Endothelial cell (in vitro differentiated cells): ENCODE measurements around the gene ST3GAL2. TPM values are rescaled to one million over a fixed set of nuclear protein-coding genes. Genes with fewer than 3 reads are reported as not detected.
"Not testable (repeated sequence)": the region's sequence is repeated elsewhere in the genome, so short reads cannot be mapped to it uniquely, and the experiment has no call there.

Experiments used
- DNase-seq: peaks from one replicate; pipeline ENCODE4 v3.0.0; 2021; ENCODE audit warnings: low spot score
- H3K27ac Mint-ChIP-seq: one replicate; pipeline ENCODE4 v1.8.0; 2021; ENCODE audit warnings: mixed read lengths, inconsistent platforms; ENCODE audit not compliant: unreplicated experiment
- H3K27me3 Mint-ChIP-seq: one replicate; pipeline ENCODE4 v1.8.0; 2021; ENCODE audit warnings: mild to moderate bottlenecking, moderate library complexity, mixed read lengths, inconsistent platforms; ENCODE audit not compliant: unreplicated experiment
- H3K36me3 Mint-ChIP-seq: one replicate; pipeline ENCODE4 v1.8.0; 2021; ENCODE audit warnings: mild to moderate bottlenecking, low read depth, mixed read lengths, inconsistent platforms; ENCODE audit not compliant: unreplicated experiment
- H3K4me1 Mint-ChIP-seq: one replicate; pipeline ENCODE4 v1.8.0; 2021; ENCODE audit warnings: mild to moderate bottlenecking, mixed read lengths, inconsistent platforms; ENCODE audit not compliant: unreplicated experiment
- H3K4me3 Mint-ChIP-seq: one replicate; pipeline ENCODE4 v1.8.0; 2021; ENCODE audit warnings: mild to moderate bottlenecking, mixed read lengths, inconsistent platforms; ENCODE audit not compliant: unreplicated experiment
- H3K9me3 Mint-ChIP-seq: one replicate; pipeline ENCODE4 v1.8.0; 2021; ENCODE audit warnings: mixed read lengths, inconsistent platforms; ENCODE audit not compliant: unreplicated experiment
- total RNA-seq: library from RNA; stranded (reverse); fragmentation: NEBNext Ultra II Directional; extraction: Animal tissue kit (Norgen Biotek cat#: 25700); gene quantifications from one replicate; pipeline ENCODE4 v1.2.1, GENCODE V29; 2021; ENCODE audit not compliant: unreplicated experiment
- TF ChIP-seq, protein P1 (sequence below): fragments of 200-600 bp; sonication (generic); IDR thresholded peaks from one replicate; pipeline ENCODE4 v1.5.0; 2021; ENCODE audit warnings: antibody characterized with exemption; ENCODE audit not compliant: unreplicated experiment

The ST3GAL2 gene
- total RNA-seq, 1 donor from 2014 or later: 87.0 TPM

DNA sequence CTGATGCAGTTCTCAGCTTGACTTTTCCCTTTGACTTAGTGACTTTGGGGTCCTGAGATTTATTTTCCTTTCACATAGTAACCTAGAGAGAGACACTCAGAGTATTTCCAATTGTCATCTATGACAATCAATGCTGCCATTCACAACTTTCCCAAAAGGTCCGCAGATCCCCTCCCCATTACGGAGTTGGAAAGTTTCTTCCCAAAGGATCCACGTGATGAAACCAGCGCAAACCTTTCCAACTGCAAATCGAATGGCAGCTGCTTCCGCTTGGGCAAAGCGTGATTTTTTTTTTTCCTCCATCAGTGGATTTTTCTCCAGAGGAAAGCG lies 15.0 kb upstream of the ST3GAL2 start:
- peak overlapping the region; percentile 94 for H3K4me3 Mint-ChIP-seq
- no peaks in the 10 kb centered on the region for H3K9me3 Mint-ChIP-seq
- peak overlapping the region; percentile 88 for H3K27ac Mint-ChIP-seq
- TF ChIP-seq, protein P1, sequence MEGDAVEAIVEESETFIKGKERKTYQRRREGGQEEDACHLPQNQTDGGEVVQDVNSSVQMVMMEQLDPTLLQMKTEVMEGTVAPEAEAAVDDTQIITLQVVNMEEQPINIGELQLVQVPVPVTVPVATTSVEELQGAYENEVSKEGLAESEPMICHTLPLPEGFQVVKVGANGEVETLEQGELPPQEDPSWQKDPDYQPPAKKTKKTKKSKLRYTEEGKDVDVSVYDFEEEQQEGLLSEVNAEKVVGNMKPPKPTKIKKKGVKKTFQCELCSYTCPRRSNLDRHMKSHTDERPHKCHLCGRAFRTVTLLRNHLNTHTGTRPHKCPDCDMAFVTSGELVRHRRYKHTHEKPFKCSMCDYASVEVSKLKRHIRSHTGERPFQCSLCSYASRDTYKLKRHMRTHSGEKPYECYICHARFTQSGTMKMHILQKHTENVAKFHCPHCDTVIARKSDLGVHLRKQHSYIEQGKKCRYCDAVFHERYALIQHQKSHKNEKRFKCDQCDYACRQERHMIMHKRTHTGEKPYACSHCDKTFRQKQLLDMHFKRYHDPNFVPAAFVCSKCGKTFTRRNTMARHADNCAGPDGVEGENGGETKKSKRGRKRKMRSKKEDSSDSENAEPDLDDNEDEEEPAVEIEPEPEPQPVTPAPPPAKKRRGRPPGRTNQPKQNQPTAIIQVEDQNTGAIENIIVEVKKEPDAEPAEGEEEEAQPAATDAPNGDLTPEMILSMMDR: no peak
- no peaks in the 10 kb centered on the region for H3K36me3 Mint-ChIP-seq
- H3K4me1 Mint-ChIP-seq: peaks cover 6% of the 10 kb centered on the region
- peaks cover 3% of the 10 kb centered on the region for H3K27me3 Mint-ChIP-seq
- DNase-seq: no peak

DNA sequence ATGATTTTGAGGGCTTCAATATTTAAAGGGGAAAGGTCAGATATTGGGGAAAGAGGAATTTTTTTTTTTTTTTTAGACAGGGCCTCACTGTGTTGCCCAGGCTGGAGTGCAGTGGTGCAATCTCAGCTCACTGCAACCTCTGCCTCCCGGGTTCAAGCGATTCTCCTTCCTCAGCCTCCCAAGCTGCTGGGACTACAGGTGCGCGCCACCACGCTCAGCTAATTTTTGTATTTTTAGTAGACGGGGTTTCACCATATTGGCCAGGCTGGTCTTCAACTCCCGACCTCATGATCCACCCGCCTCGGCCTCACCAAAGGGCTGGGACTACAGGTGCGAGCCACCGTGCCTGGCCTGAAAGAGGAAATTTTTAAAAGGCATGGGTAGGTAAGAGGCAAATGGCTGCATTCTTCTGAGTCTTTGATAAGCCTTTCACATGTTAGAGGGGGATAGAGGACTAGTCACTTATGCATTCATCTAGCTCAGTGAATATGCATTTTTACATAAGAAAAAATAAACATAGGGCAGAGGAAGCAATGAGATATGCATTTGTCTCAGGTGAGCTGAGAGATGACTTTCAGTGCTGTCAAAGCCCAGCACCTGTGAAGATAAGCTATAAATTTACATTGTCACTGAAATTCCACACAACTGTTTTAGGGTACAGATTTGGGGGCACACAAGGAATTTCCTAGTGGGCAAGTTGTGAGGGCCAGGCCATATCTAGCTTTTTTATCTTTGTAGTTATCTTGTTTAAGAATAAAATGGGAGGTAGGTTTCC lies 14.4 kb upstream of the ST3GAL2 start:
- peaks cover 3% of the 10 kb centered on the region for H3K27me3 Mint-ChIP-seq
- TF ChIP-seq, protein P1: no peak
- no peak for DNase-seq

DNA sequence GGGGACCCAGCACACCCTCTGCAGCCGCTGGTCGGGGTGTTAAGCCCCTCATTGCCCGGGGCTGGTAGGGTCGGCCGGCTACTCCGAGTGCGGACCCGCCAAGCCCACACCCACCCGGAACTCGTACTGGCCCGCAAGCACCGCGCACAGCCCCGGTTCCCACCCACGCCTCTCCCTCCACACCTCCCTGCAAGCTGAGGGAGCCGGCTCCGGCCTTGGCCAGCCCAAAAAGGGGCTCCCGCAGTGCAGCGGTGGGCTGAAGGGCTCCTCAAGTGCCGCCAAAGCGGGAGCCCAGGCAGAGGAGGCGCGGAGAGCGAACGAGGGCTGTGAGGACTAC lies 12.1 kb upstream of the ST3GAL2 start:
- DNase-seq, H3K9me3 Mint-ChIP-seq, H3K36me3 Mint-ChIP-seq, H3K4me1 Mint-ChIP-seq, H3K27me3 Mint-ChIP-seq, H3K4me3 Mint-ChIP-seq, H3K27ac Mint-ChIP-seq: not testable (repeated sequence)

More for the DNA sequence above, 14.4 kb upstream of the ST3GAL2 start:
- H3K4me3 Mint-ChIP-seq: peak overlapping the region; percentile 94
- H3K27ac Mint-ChIP-seq: peak overlapping the region; percentile 88
- H3K4me1 Mint-ChIP-seq: peaks cover 6% of the 10 kb centered on the region
- H3K36me3 Mint-ChIP-seq: no peaks in the 10 kb centered on the region
- no peaks in the 10 kb centered on the region for H3K9me3 Mint-ChIP-seq

DNA sequence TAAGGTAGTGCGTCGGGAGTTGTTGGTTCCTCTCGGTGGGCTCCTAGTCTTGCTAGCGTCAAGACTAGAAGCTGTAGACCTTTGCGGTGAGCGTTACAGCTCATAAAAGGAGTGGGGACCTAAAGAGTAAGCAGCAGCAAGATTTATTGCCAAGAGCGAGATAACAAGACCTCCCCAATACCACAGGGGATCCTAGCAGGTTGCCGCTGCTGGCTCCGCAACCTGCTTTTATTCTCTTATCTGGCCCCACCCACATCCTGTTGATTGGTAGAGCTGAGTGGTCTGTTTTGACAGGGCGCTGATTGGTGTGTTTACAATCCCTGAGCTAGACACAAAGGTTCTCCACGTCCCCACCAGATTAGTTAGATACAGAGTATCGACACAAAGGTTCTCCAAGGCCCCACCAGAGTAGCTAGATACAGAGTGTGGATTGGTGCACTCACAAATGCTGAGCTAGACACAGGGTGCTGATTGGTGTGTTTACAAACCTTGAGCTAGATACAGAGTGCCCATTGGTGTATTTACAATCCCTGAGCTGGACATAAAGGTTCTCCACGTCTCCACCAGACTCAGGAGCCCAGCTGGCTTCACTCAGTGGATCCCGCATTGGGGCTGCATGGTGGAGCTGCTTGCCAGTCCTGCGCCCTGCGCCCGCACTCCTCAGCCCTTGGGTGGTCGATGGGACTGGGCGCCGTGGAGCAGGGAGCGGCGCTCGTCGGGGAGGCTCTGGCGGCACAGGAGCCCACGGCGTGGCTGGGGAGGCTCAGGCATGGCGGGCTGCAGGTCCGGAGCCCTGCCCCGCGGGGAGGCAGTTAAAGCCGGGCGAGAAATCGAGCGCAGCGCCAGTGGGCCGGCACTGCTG lies 11.5 kb upstream of the ST3GAL2 start:
- not testable (repeated sequence) for H3K9me3 Mint-ChIP-seq, H3K4me3 Mint-ChIP-seq, H3K27me3 Mint-ChIP-seq, DNase-seq, H3K4me1 Mint-ChIP-seq, H3K36me3 Mint-ChIP-seq, H3K27ac Mint-ChIP-seq

DNA sequence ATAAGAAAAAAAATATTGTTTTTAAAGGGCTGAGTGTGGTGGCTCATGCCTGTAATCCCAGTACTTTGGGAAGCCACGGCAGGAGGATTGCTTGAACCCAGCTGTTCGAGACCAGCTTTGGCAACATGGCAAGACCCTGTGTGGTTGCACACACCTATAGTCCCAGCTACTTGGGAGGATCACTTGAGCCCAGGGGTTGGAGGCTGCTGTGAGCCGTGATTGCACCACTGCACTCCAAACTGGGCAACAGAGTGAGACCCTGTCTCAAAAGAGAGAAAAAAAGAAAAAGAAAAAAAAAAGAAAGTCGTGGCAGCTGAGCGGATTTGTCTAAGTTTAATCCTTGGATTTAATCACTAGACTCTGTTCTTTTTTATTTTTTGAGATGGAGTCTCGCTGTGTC lies 9.2 kb upstream of the ST3GAL2 start:
- Mint-ChIP-seq H3K27ac (no peak overlapping the region), H3K27me3 (peaks cover 1% of the 10 kb centered on the region), H3K4me3 (no peak overlapping the region), H3K4me1 (peaks cover 3% of the 10 kb centered on the region), H3K9me3 (no peaks in the 10 kb centered on the region), H3K36me3 (no peaks in the 10 kb centered on the region)
- TF ChIP-seq, protein P1: no peak
- no peak for DNase-seq
